AG04449 (cell line): ENCODE results near the gene TP53AIP1.

Experiments used
- CTCF ChIA-PET: fragments of 350-600 bp; formaldehyde crosslinking; extraction: SDS; loops from one replicate; lab custom pipeline; 2021; ENCODE audit warnings: antibody characterized with exemption; lab: Yijun Ruan, JAX
- POLR2A ChIA-PET: fragments of 400-600, 350-600 bp; formaldehyde crosslinking; extraction: SDS; loops from one replicate; lab custom pipeline; 2020; ENCODE audit warnings: antibody characterized with exemption, inconsistent platforms; lab: Yijun Ruan, JAX
- DNase-seq: peaks from one replicate; pipeline ENCODE4 v3.0.0-alpha.2; 2010; ENCODE audit warnings: low read depth, low spot score
- H3K4me3 ChIP-seq: 2 replicates; pipeline ENCODE4 v1.5.1; 2011; ENCODE audit warnings: low read depth, mild to moderate bottlenecking, control low read depth, low read length
- CTCF ChIP-seq: IDR thresholded peaks from one replicate; pipeline ENCODE4 v1.5.1; 2011; ENCODE audit warnings: mild to moderate bottlenecking, moderate library complexity, low read length, control low read depth, inconsistent platforms; ENCODE audit not compliant: insufficient read depth; ENCODE audit errors: missing control alignments

TP53AIP1 gene

DNA sequence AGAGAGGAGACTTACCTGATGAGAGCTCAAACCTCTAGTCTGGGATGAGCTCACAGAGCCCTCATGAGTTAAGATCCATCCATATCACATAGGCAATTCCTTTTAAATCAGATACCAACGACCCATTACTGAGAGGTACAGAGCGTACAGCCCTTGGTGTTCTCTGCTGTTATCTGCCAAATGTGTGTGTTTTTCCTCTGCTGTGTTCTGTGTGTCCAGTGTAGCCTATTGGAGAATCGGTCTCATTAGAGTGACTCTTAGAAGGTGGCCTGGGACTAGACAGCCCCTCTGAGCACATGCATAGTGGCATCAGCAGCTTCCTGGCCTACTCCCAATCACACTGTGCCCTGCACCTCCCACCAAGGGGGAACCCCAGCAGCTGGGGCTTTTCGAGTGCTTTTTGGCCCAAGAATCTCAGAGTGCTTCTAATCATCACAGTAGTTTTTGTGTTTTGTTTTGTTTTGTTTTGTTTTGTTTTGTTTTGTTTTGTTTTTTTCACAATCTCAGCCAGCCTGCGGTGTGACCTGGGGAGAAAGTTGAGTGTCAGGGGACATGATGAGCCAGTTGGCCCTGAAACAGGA is 25.4 kb downstream of the TP53AIP1 start:
- POLR2A ChIA-PET = no interaction called here
- no peak for TF ChIP-seq CTCF
- CTCF ChIA-PET = interaction anchor here (0.8 to 3.8 kb wide), 3 partner anchors 10 to 39 kb away, joined by 3 to 20 read pairs (median 5); no protein-coding TSS in a partner anchor
- no peak for DNase-seq
- no peak overlapping the region for H3K4me3 ChIP-seq

GRCh38 chr11:128916681-128917080 is 26.0 kb downstream of the TP53AIP1 start:
- no peak for TF ChIP-seq CTCF
- H3K4me3 ChIP-seq = no peak overlapping the region
- POLR2A ChIA-PET = no interaction called here
- CTCF ChIA-PET = interaction anchor here (0.8 to 3.8 kb wide), 3 partner anchors 10 to 39 kb away, joined by 3 to 20 read pairs (median 5); no protein-coding TSS in a partner anchor
- DNase-seq = no peak

GRCh38 chr11:128916037-128916572 is 26.6 kb downstream of the TP53AIP1 start:
- H3K4me3 ChIP-seq = no peak overlapping the region
- DNase-seq = no peak
- POLR2A ChIA-PET = no interaction called here
- CTCF ChIA-PET = interaction anchor here (1.3 to 3.8 kb wide), 2 partner anchors 9 to 40 kb away, joined by 5 to 20 read pairs; no protein-coding TSS in a partner anchor
- TF ChIP-seq CTCF = no peak

DNA sequence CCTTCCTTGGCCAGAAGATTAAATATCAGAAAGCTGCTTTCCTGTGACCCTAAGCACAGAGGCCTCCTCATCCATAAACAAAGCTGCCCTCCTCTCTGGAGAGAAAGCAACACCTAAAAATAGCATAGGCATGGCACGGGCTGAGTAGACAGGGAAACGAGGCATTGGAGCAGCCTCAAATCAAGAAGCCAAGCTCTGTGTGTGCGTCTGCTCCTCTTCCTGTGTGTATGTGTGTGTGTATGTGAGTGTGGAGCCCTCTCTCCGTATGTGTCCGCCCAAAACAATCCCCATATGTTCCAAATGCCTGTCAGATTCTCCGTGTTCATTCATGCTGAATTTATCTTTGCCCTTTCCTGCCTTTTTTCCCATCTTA is 27.5 kb downstream of the TP53AIP1 start:
- H3K4me3 ChIP-seq = no peak overlapping the region
- ChIA-PET CTCF (interaction anchor here (1.2 kb wide), 1 partner anchor 9 kb away, joined by 7 read pairs; no protein-coding TSS in a partner anchor), POLR2A (no interaction called here)
- no peak for DNase-seq
- no peak for TF ChIP-seq CTCF

DNA sequence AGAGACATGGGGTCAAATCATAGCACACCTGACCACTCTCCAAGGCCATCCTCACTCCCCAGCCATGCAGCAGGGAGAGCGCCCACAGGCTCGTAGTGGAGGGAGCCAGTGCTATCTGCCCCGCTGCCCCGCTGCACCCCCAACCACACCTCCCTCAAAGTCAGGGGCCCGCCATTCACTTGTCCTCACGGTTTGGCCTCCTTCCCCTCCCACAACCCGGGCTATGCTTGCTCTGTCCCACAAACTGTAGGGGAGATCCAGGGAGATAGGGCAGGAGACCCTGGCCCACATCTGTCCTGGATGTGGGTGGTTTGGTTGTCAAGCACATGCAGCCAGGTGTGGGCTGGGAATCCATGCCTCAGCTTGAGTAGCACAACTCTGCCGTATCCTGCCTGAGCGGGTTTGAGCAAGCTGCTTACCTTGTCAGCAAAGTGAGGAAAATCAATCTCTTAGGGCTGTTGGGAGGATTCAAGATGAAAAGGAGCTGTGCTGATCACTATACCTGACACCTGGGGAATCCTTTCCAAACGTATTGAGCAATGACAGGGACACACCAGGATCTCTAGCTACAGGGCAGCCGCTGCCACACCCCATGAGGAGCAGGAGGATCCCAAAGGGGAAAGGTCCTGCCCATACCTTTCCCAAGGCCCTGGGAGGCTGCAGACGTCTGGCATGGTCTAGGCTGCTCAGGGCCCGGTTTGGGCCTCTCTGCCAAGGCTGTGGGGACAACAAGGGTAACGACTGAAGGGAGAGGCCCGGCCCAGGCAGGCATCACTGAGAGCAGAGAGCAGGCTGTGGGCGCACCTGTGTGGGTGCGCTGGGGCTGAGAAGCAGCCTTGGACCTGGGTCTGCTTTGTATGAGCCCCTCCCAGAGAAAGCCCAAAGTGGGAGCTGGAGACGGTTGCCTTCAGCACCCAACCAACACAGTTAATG is 28.2 kb downstream of the TP53AIP1 start:
- no peak for DNase-seq
- no peak for TF ChIP-seq CTCF
- no peak overlapping the region for H3K4me3 ChIP-seq
- POLR2A ChIA-PET = no interaction called here
- CTCF ChIA-PET = interaction anchor here (1.2 to 2.3 kb wide), 2 partner anchors 8 to 34 kb away, joined by 6 to 7 read pairs; no protein-coding TSS in a partner anchor
